ENCODE measurements around the gene GAS7. TPM values are rescaled to one million over a fixed set of nuclear protein-coding genes. Genes with fewer than 3 reads are reported as not detected.

Gene GAS7
- total RNA-seq, 1 donor from 2014 or later = 2.0 TPM

DNA sequence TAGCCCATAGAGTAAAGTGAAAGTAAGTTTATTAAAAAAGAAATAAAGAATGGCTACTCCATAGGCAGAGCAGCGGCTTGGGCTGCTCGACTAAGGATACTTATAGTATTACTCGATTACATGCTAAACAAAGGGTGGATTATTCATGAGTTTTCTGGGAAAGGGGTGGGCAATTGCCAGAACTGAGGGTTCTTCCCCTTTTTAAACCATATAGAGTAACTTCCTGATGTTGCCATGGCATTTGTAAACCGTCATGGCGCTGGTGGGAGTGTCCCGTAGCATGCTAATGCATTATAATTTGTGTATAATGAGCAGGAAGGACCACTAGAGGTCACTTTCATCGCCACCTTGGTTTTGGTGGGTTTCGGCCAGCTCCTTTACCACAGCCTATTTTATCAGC is 13.3 kb upstream of the GAS7 start:
- no peak for DNase-seq

DNA sequence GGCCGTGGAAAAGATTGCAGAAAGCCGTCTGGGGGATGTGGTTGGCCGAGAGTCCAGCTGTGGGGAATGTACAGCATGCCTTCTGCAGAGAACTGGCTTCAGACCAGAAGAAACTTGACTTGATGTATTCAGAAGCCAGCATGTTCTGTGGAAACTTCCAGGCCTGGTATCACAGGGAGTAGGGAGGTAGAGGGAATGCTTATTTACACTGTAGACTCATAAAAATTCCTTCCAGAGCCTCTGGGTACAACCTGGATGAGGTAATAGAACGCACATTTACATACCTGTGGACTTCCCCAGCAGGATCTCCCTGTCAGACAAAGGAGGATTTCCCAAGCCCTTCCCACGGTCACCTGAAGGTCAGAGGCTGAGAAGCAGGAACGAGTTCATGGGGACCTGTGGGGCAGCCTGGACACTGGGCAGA is 11.8 kb upstream of the GAS7 start:
- TF ChIP-seq, protein P1, sequence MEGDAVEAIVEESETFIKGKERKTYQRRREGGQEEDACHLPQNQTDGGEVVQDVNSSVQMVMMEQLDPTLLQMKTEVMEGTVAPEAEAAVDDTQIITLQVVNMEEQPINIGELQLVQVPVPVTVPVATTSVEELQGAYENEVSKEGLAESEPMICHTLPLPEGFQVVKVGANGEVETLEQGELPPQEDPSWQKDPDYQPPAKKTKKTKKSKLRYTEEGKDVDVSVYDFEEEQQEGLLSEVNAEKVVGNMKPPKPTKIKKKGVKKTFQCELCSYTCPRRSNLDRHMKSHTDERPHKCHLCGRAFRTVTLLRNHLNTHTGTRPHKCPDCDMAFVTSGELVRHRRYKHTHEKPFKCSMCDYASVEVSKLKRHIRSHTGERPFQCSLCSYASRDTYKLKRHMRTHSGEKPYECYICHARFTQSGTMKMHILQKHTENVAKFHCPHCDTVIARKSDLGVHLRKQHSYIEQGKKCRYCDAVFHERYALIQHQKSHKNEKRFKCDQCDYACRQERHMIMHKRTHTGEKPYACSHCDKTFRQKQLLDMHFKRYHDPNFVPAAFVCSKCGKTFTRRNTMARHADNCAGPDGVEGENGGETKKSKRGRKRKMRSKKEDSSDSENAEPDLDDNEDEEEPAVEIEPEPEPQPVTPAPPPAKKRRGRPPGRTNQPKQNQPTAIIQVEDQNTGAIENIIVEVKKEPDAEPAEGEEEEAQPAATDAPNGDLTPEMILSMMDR (IDR thresholded peaks at IDR 0.05; ENCODE audit: partially characterized antibody, unreplicated experiment) = no peak
- Mint-ChIP-seq H3K27me3 (ENCODE audit: unreplicated experiment) (peaks cover 1% of the 10 kb centered on the region), H3K27ac (ENCODE audit: unreplicated experiment) (no peak overlapping the region), H3K9me3 (ENCODE audit: unreplicated experiment) (peaks cover 2% of the 10 kb centered on the region), H3K4me3 (ENCODE audit: unreplicated experiment) (no peak overlapping the region), H3K36me3 (ENCODE audit: unreplicated experiment) (peaks cover 5% of the 10 kb centered on the region), H3K4me1 (ENCODE audit: low read depth, unreplicated experiment) (peaks cover 2% of the 10 kb centered on the region)
- no peak for DNase-seq

More for the DNA sequence above, 13.3 kb upstream of the GAS7 start:
- TF ChIP-seq, protein P1 (IDR thresholded peaks at IDR 0.05; ENCODE audit: partially characterized antibody, unreplicated experiment) = no peak
- peaks cover 1% of the 10 kb centered on the region for H3K27me3 Mint-ChIP-seq (ENCODE audit: unreplicated experiment)
- H3K36me3 Mint-ChIP-seq (ENCODE audit: unreplicated experiment) = no peaks in the 10 kb centered on the region
- H3K9me3 Mint-ChIP-seq (ENCODE audit: unreplicated experiment) = peaks cover 2% of the 10 kb centered on the region
- H3K4me3 Mint-ChIP-seq (ENCODE audit: unreplicated experiment) = no peak overlapping the region
- H3K27ac Mint-ChIP-seq (ENCODE audit: unreplicated experiment) = no peak overlapping the region
- H3K4me1 Mint-ChIP-seq (ENCODE audit: low read depth, unreplicated experiment) = peaks cover 5% of the 10 kb centered on the region

GRCh38 chr17:10208604-10209193 is 10.3 kb upstream of the GAS7 start:
- DNase-seq = no peak

GRCh38 chr17:10207153-10207552 is 8.7 kb upstream of the GAS7 start:
- TF ChIP-seq, protein P1 (IDR thresholded peaks at IDR 0.05; ENCODE audit: partially characterized antibody, unreplicated experiment) = no peak
- Mint-ChIP-seq H3K36me3 (ENCODE audit: unreplicated experiment) (peaks cover 8% of the 10 kb centered on the region), H3K4me3 (ENCODE audit: unreplicated experiment) (no peak overlapping the region), H3K9me3 (ENCODE audit: unreplicated experiment) (no peaks in the 10 kb centered on the region), H3K27me3 (ENCODE audit: unreplicated experiment) (no peaks in the 10 kb centered on the region), H3K27ac (ENCODE audit: unreplicated experiment) (no peak overlapping the region), H3K4me1 (ENCODE audit: low read depth, unreplicated experiment) (peaks cover 2% of the 10 kb centered on the region)
- no peak for DNase-seq

More at GRCh38 chr17:10208604-10209193, 10.3 kb upstream of the GAS7 start:
- TF ChIP-seq, protein P1 (IDR thresholded peaks at IDR 0.05; ENCODE audit: partially characterized antibody, unreplicated experiment) = no peak
- H3K4me3 Mint-ChIP-seq (ENCODE audit: unreplicated experiment) = no peak overlapping the region
- H3K36me3 Mint-ChIP-seq (ENCODE audit: unreplicated experiment) = peaks cover 8% of the 10 kb centered on the region
- H3K4me1 Mint-ChIP-seq (ENCODE audit: low read depth, unreplicated experiment) = peaks cover 2% of the 10 kb centered on the region
- no peak overlapping the region for H3K27ac Mint-ChIP-seq (ENCODE audit: unreplicated experiment)
- peaks cover under 1% of the 10 kb centered on the region for H3K27me3 Mint-ChIP-seq (ENCODE audit: unreplicated experiment)
- peaks cover 2% of the 10 kb centered on the region for H3K9me3 Mint-ChIP-seq (ENCODE audit: unreplicated experiment)

- TF ChIP-seq, protein P1 (IDR thresholded peaks at IDR 0.05; ENCODE audit: partially characterized antibody, unreplicated experiment) = no peak
- Mint-ChIP-seq H3K4me3 (ENCODE audit: unreplicated experiment) (no peak overlapping the region), H3K9me3 (ENCODE audit: unreplicated experiment) (no peaks in the 10 kb centered on the region), H3K27ac (ENCODE audit: unreplicated experiment) (no peak overlapping the region), H3K4me1 (ENCODE audit: low read depth, unreplicated experiment) (peaks cover 2% of the 10 kb centered on the region), H3K36me3 (ENCODE audit: unreplicated experiment) (peaks cover 8% of the 10 kb centered on the region), H3K27me3 (ENCODE audit: unreplicated experiment) (no peaks in the 10 kb centered on the region)
- no peak for DNase-seq
These were observed 7.3 kb upstream of the GAS7 start for GRCh38 chr17:10205549-10206185.

All from glutamatergic neuron (in vitro differentiated cells).